GM12878 (cell line): ENCODE data around the gene CRYGA.

Source experiments
- HCFC1 ChIP-seq: fragments of 150-350 bp; IDR thresholded peaks from 2 replicates; pipeline ENCODE4 v1.6.1; 2014; ENCODE audit warnings: low read length
- MAX ChIP-seq: IDR thresholded peaks from 2 replicates; pipeline ENCODE4 v1.6.1; 2012; ENCODE audit warnings: low read depth, low read length, improper control_type of control experiment
- POLR2A ChIP-seq: IDR thresholded peaks from 2 replicates; pipeline ENCODE4 v1.6.1; 2011; ENCODE audit warnings: low read depth, mild to moderate bottlenecking, low read length
- POLR2AphosphoS5 ChIP-seq: IDR thresholded peaks from 2 replicates; pipeline ENCODE4 v1.6.1; 2011; ENCODE audit warnings: mild to moderate bottlenecking, low read length, inconsistent platforms
- RAD21 ChIP-seq: IDR thresholded peaks from 2 replicates; pipeline ENCODE4 v1.6.1; 2011; ENCODE audit warnings: mild to moderate bottlenecking, low read depth, low read length, moderate library complexity; ENCODE audit not compliant: insufficient read depth
- TAF1 ChIP-seq: IDR thresholded peaks from 2 replicates; pipeline ENCODE4 v1.6.1; 2011; ENCODE audit warnings: mild to moderate bottlenecking, low read depth, low read length, borderline replicate concordance
- TCF3 ChIP-seq: IDR thresholded peaks from 2 replicates; pipeline ENCODE4 v1.6.1; 2012; ENCODE audit warnings: low read depth, mild to moderate bottlenecking, low read length, borderline replicate concordance; ENCODE audit not compliant: insufficient read depth
- YY1 ChIP-seq: IDR thresholded peaks from 2 replicates; pipeline ENCODE4 v1.6.1; 2011; ENCODE audit warnings: low read depth, mild to moderate bottlenecking, low read length
- TF ChIP-seq, protein P1 (sequence below), 3 experiments: IDR thresholded peaks in 2 of 3; conservative IDR thresholded peaks in 1 of 3; 2 replicates each; pipeline ENCODE4 v1.5.1; 2011; ENCODE audit warnings: low read depth in 3 of 3, low read length in 3 of 3, mild to moderate bottlenecking in 3 of 3, control low read depth in 2 of 3, moderate library complexity in 2 of 3, inconsistent platforms in 1 of 3, mixed read lengths in 1 of 3; ENCODE audit not compliant: control insufficient read depth in 2 of 3, insufficient read depth in 1 of 3; ENCODE audit errors: extremely low read depth in 1 of 3

- TF ChIP-seq POLR2AphosphoS5 (no peak), RAD21 (no peak), HCFC1 (no peak), TAF1 (no peak), MAX (no peak), POLR2A (no peak), YY1 (no peak), TCF3 (no peak)
- TF ChIP-seq, protein P1, sequence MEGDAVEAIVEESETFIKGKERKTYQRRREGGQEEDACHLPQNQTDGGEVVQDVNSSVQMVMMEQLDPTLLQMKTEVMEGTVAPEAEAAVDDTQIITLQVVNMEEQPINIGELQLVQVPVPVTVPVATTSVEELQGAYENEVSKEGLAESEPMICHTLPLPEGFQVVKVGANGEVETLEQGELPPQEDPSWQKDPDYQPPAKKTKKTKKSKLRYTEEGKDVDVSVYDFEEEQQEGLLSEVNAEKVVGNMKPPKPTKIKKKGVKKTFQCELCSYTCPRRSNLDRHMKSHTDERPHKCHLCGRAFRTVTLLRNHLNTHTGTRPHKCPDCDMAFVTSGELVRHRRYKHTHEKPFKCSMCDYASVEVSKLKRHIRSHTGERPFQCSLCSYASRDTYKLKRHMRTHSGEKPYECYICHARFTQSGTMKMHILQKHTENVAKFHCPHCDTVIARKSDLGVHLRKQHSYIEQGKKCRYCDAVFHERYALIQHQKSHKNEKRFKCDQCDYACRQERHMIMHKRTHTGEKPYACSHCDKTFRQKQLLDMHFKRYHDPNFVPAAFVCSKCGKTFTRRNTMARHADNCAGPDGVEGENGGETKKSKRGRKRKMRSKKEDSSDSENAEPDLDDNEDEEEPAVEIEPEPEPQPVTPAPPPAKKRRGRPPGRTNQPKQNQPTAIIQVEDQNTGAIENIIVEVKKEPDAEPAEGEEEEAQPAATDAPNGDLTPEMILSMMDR (IDR thresholded peaks at IDR 0.05 in 2 of 3, conservative IDR thresholded peaks at IDR 0.05 in 1 of 3; ENCODE audit: control insufficient read depth in 2 of 3, extremely low read depth in 1 of 3, insufficient read depth in 1 of 3, low read depth in 3 of 3, low read length in 3 of 3): no peak
These were observed 27.3 kb downstream of the CRYGA start for GRCh38 chr2:208135794-208136715.
